H1 (cell line): ENCODE results near the gene NPNT. TPM values are rescaled to one million over a fixed set of nuclear protein-coding genes. Genes with fewer than 3 reads are reported as not detected.

Experiments used
- CTCF ChIA-PET: fragments of 300-600 bp; sonication (Branson Sonifier 250); formaldehyde crosslinking; loops from one replicate; lab custom pipeline; 2021; ENCODE audit not compliant: partially characterized antibody; lab: Charles Lee
- POLR2A ChIA-PET: fragments of 300-600 bp; sonication (Branson Sonifier 250); formaldehyde crosslinking; loops from one replicate; lab custom pipeline; 2021; ENCODE audit warnings: inconsistent platforms; ENCODE audit not compliant: partially characterized antibody; lab: Charles Lee
- DNase-seq, 2 experiments: peaks; one replicate each; pipeline versions ENCODE4 v3.0.0 to v3.0.0-alpha.2; 2010 to 2022; ENCODE audit warnings: low spot score in 2 of 2, low read depth in 1 of 2, mixed read lengths in 1 of 2
- FAIRE-seq: peaks from 2 replicates; lab custom pipeline; 2011; peaks lifted over from hg19 to GRCh38; lab: Jason Lieb, UNC
- H2AFZ ChIP-seq: 2 replicates; pipeline ENCODE4 v1.8.1; 2012; ENCODE audit warnings: low read length, inconsistent platforms
- H2AK5ac ChIP-seq: 2 replicates; pipeline ENCODE4 v1.6.1; 2013; ENCODE audit warnings: low read depth, low read length
- H2BK120ac ChIP-seq: replicated peaks from 2 replicates; pipeline ENCODE3; 2013; ENCODE audit warnings: low read depth, low read length, inconsistent platforms
- H2BK12ac ChIP-seq: 2 replicates; pipeline ENCODE4 v1.6.1; 2013; ENCODE audit warnings: low read depth, low read length
- H2BK15ac ChIP-seq: 2 replicates; pipeline ENCODE4 v1.6.1; 2013; ENCODE audit warnings: low read length
- H2BK20ac ChIP-seq: 2 replicates; pipeline ENCODE4 v1.6.1; 2013; ENCODE audit warnings: low read length
- H2BK5ac ChIP-seq: 2 replicates; pipeline ENCODE4 v1.6.1; 2013; ENCODE audit warnings: low read depth, low read length
- H3K14ac ChIP-seq: 2 replicates; pipeline ENCODE4 v1.6.1; 2013; ENCODE audit warnings: inconsistent platforms; ENCODE audit not compliant: insufficient read length
- H3K18ac ChIP-seq: 2 replicates; pipeline ENCODE4 v1.6.1; 2013; ENCODE audit warnings: low read length; ENCODE audit errors: extremely low read depth
- H3K23ac ChIP-seq: 2 replicates; pipeline ENCODE4 v1.6.1; 2013; ENCODE audit warnings: inconsistent platforms; ENCODE audit not compliant: insufficient read length
- H3K23me2 ChIP-seq: 2 replicates; pipeline ENCODE4 v1.6.1; 2013; ENCODE audit warnings: low read depth, low read length
- H3K27ac ChIP-seq: 2 replicates; pipeline ENCODE4 v1.6.1; 2011; ENCODE audit warnings: low read depth, low read length, inconsistent platforms
- H3K27me3 ChIP-seq, 4 experiments: replicated peaks in 1 of 4; 1 replicate in 1 of 4; 2 replicates in 3 of 4; pipeline versions ENCODE4 v1.6.1 to v1.8.1; 2011 to 2013; ENCODE audit warnings: low read length in 3 of 4, mild to moderate bottlenecking in 3 of 4, inconsistent platforms in 2 of 4, mixed read lengths in 2 of 4, moderate library complexity in 1 of 4; ENCODE audit not compliant: control insufficient read depth in 3 of 4, insufficient read depth in 3 of 4; ENCODE audit errors: extremely low read depth in 1 of 4
- H3K36me3 ChIP-seq, 4 experiments: 2 replicates each; pipeline versions ENCODE4 v1.6.1 to v1.8.1; 2011 to 2013; ENCODE audit warnings: mild to moderate bottlenecking in 4 of 4, low read length in 3 of 4, moderate library complexity in 2 of 4, control low read depth in 1 of 4, inconsistent platforms in 1 of 4; ENCODE audit not compliant: insufficient read depth in 4 of 4, control insufficient read depth in 2 of 4
- H3K4ac ChIP-seq: replicated peaks from 2 replicates; pipeline ENCODE3; 2013; ENCODE audit warnings: low read length, low read depth, mixed read lengths, inconsistent platforms; ENCODE audit not compliant: insufficient read length
- H3K4me1 ChIP-seq, 4 experiments: replicated peaks in 1 of 4; 1 replicate in 1 of 4; 2 replicates in 3 of 4; pipeline versions ENCODE4 v1.6.1 to v1.8.1; 2011 to 2013; ENCODE audit warnings: low read length in 3 of 4, inconsistent platforms in 2 of 4, mixed read lengths in 1 of 4; ENCODE audit not compliant: insufficient read depth in 4 of 4, control insufficient read depth in 3 of 4
- H3K4me2 ChIP-seq, 2 experiments: 2 replicates each; pipeline versions ENCODE4 v1.6.1 to v1.8.1; 2011 to 2013; ENCODE audit warnings: low read depth in 2 of 2, low read length in 2 of 2, control low read depth in 1 of 2, inconsistent platforms in 1 of 2, mild to moderate bottlenecking in 1 of 2; ENCODE audit not compliant: insufficient read depth in 1 of 2
- H3K4me3 ChIP-seq, 4 experiments: fragments of 200-600, 300-600 bp in 1 of 4; sonication (generic), shearing (Covaris generic), sonication (Bioruptor Twin) in 1 of 4; 2 replicates each; pipeline versions ENCODE4 v1.5.1 to v1.8.1; 2011 to 2016; ENCODE audit warnings: low read length in 4 of 4, low read depth in 3 of 4, control low read depth in 2 of 4, inconsistent platforms in 2 of 4, mild to moderate bottlenecking in 2 of 4, mixed read lengths in 1 of 4, moderate library complexity in 1 of 4; ENCODE audit not compliant: insufficient read depth in 2 of 4; ENCODE audit errors: extremely low read depth in 1 of 4
- H3K56ac ChIP-seq: replicated peaks from 2 replicates; pipeline ENCODE3; 2013; ENCODE audit warnings: low read depth, mild to moderate bottlenecking, mixed read lengths, low read length, inconsistent platforms; ENCODE audit not compliant: insufficient read length
- H3K79me1 ChIP-seq: 2 replicates; pipeline ENCODE4 v1.6.1; 2013; ENCODE audit warnings: low read depth, low read length, control low read depth
- H3K79me2 ChIP-seq, 2 experiments: 2 replicates each; pipeline versions ENCODE4 v1.6.1 to v1.8.1; 2012 to 2013; ENCODE audit warnings: low read length in 2 of 2, mild to moderate bottlenecking in 2 of 2, inconsistent platforms in 1 of 2; ENCODE audit not compliant: insufficient read depth in 2 of 2, control insufficient read depth in 1 of 2
- H3K9ac ChIP-seq, 4 experiments: replicated peaks in 1 of 4; 1 replicate in 1 of 4; 2 replicates in 3 of 4; pipeline versions ENCODE4 v1.6.1 to v1.8.1; 2011 to 2013; ENCODE audit warnings: low read depth in 3 of 4, low read length in 3 of 4, control low read depth in 2 of 4, mild to moderate bottlenecking in 2 of 4, moderate library complexity in 2 of 4, inconsistent platforms in 1 of 4; ENCODE audit errors: extremely low read depth in 1 of 4
- H3K9me3 ChIP-seq, 2 experiments: 2 replicates each; pipeline versions ENCODE4 v1.6.1 to v1.8.1; 2012 to 2013; ENCODE audit warnings: mild to moderate bottlenecking in 2 of 2, moderate library complexity in 2 of 2, control low read depth in 1 of 2, inconsistent platforms in 1 of 2, low read depth in 1 of 2, low read length in 1 of 2, mixed read lengths in 1 of 2; ENCODE audit not compliant: insufficient read depth in 2 of 2
- H4K20me1 ChIP-seq, 2 experiments: replicated peaks in 1 of 2; 2 replicates each; pipeline versions ENCODE3 to v1.8.1; 2011 to 2013; ENCODE audit warnings: inconsistent platforms in 2 of 2, low read length in 2 of 2, mild to moderate bottlenecking in 1 of 2; ENCODE audit not compliant: insufficient read depth in 2 of 2, control insufficient read depth in 1 of 2
- H4K5ac ChIP-seq: 2 replicates; pipeline ENCODE4 v1.6.1; 2013; ENCODE audit warnings: low read length, low read depth, mixed read lengths, inconsistent platforms; ENCODE audit not compliant: insufficient read length
- H4K8ac ChIP-seq: 2 replicates; pipeline ENCODE4 v1.8.0; 2013; ENCODE audit warnings: mild to moderate bottlenecking, moderate library complexity, low read length, inconsistent platforms; ENCODE audit not compliant: insufficient read depth; ENCODE audit errors: extremely low read depth
- H4K91ac ChIP-seq: replicated peaks from 2 replicates; pipeline ENCODE3; 2013; ENCODE audit warnings: low read length, mixed read lengths, inconsistent platforms; ENCODE audit not compliant: insufficient read length
- TCF12 ChIP-seq: IDR thresholded peaks from 2 replicates; pipeline ENCODE4 v1.6.1; 2011; ENCODE audit warnings: low read depth, mild to moderate bottlenecking, low read length
- WGBS, 2 experiments: shearing (Covaris generic) in 1 of 2; methylation state at CpG; one replicate each; pipeline versions ENCODE4 v1.1.6 to v1.1.7; 2013 to 2015; ENCODE audit warnings: low lambda C conversion rate in 2 of 2, mixed read lengths in 2 of 2, inconsistent platforms in 1 of 2, low coverage in 1 of 2, missing lambda C conversion rate in 1 of 2; ENCODE audit not compliant: insufficient replicate concordance in 2 of 2, insufficient coverage in 1 of 2, insufficient read length in 1 of 2; ENCODE audit errors: extremely low coverage in 1 of 2, missing lambda C conversion rate in 1 of 2; 5-methylcytosine and 5-hydroxymethylcytosine counted together
- polyA plus RNA-seq, 7 experiments: library from polyadenylated mRNA; depleted of rRNA in 3 of 7; stranded (reverse) in 5 of 7; unstranded in 2 of 7; fragments of >200 nt in 5 of 7; fragments of 200-250 nt in 2 of 7; gene quantifications; 1 replicate in 5 of 7; 2 replicates in 1 of 7; 4 replicates in 1 of 7; pipeline versions ENCODE4 v1.2.1 to v1.2.3, GENCODE V29; 2011 to 2013; ENCODE audit warnings: missing spikeins in 2 of 7, mixed read lengths in 2 of 7
- total RNA-seq: library from RNA; stranded (reverse); fragmentation: NEBNext Ultra II Directional; extraction: Animal tissue kit (Norgen Biotek cat#: 25700); gene quantifications from 2 replicates; pipeline ENCODE4 v1.2.1, GENCODE V29; 2021

NPNT gene
- total and polyA plus RNA-seq, 2 of the 8 experiments (the other 6 are each of a cell fraction or from before 2014, with no cell fraction given): 0.24 to 0.97 TPM

- no peak overlapping the region for H4K8ac ChIP-seq
- H4K20me1 ChIP-seq: no peaks in the 10 kb centered on the region
- no peak overlapping the region for H4K91ac ChIP-seq
- no peak overlapping the region for H3K4me3 ChIP-seq
- 86% methylated on average over 4 of the region's 4 CpGs; no CpG with 5 or more reads in 1 of the 2 experiments for WGBS, 2 experiments
- no peak overlapping the region for H3K27ac ChIP-seq
- FAIRE-seq (no peak), DNase-seq (no peak)
- POLR2A ChIA-PET: interaction anchor here (0.7 kb wide), 1 partner anchor 21 kb away, joined by 3 read pairs; no protein-coding TSS in a partner anchor
- H3K23me2 ChIP-seq: no peaks in the 10 kb centered on the region; the same call in 1 of the 2 replicates
- H2AFZ ChIP-seq: no peak overlapping the region
- H3K79me2 ChIP-seq: no peaks in the 10 kb centered on the region
- CTCF ChIA-PET: no interaction called here
- no peak overlapping the region for H3K9ac ChIP-seq
- H3K18ac ChIP-seq: no peak overlapping the region
- no peak overlapping the region for H3K4me2 ChIP-seq
- no peaks in the 10 kb centered on the region for H3K27me3 ChIP-seq
- H3K23ac ChIP-seq: no peak overlapping the region
- no peaks in the 10 kb centered on the region for H3K36me3 ChIP-seq
- H3K14ac ChIP-seq: no peak overlapping the region
- no peak overlapping the region for H3K56ac ChIP-seq
- no peak overlapping the region for H2BK20ac ChIP-seq
- no peak overlapping the region for H4K5ac ChIP-seq
- H3K79me1 ChIP-seq: no peaks in the 10 kb centered on the region
- H3K9me3 ChIP-seq: no peaks in the 10 kb centered on the region
- H2AK5ac ChIP-seq: no peak overlapping the region
- peaks cover 0 to 5% (median 0%) of the 10 kb centered on the region in 4 experiments; a peak in 1 of 7 replicates for H3K4me1 ChIP-seq
- no peak overlapping the region for H2BK120ac ChIP-seq
- H2BK5ac ChIP-seq: no peak overlapping the region
- H3K4ac ChIP-seq: no peak overlapping the region
- no peak overlapping the region for H2BK15ac ChIP-seq
- H2BK12ac ChIP-seq: no peak overlapping the region
- TF ChIP-seq TCF12: no peak
Measured at GRCh38 chr4:105956569-105956968, 61.3 kb downstream of the NPNT start.
